PC-3 (cell line): Measurements from ENCODE around the gene KCNK5.

Source experiments
- CTCF ChIP-seq: fragments of 300-600 bp; sonication (generic); conservative IDR thresholded peaks from 2 replicates; pipeline ENCODE4 v1.5.1; 2017; ENCODE audit warnings: antibody characterized with exemption, low read depth, mild to moderate bottlenecking, low read length
- EZH2 ChIP-seq: fragments of 300-600 bp; sonication (generic); IDR thresholded peaks from one replicate; pipeline ENCODE4 v1.6.1; 2017; ENCODE audit warnings: antibody characterized with exemption, mild to moderate bottlenecking, low read length; ENCODE audit not compliant: unreplicated experiment
- EZH2phosphoT487 ChIP-seq: fragments of 300-600 bp; sonication (generic); IDR thresholded peaks from 2 replicates; pipeline ENCODE4 v1.6.1; 2018; ENCODE audit warnings: mild to moderate bottlenecking, antibody characterized with exemption, low read length, borderline replicate concordance

GRCh38 chr6:39260953-39261352 is 31.7 kb upstream of the KCNK5 start:
- TF ChIP-seq CTCF, result no peak
- no peak for TF ChIP-seq EZH2phosphoT487
- TF ChIP-seq EZH2, result no peak
